CD8-positive, alpha-beta memory T cell (primary cell): ENCODE results near the gene AAGAB. TPM values are rescaled to one million over a fixed set of nuclear protein-coding genes. Genes with fewer than 3 reads are reported as not detected.

ENCODE experiments used
- CTCF ChIA-PET: fragments of 350-600 bp; sonication (Branson Sonifier 250); formaldehyde crosslinking; loops from one replicate; lab custom pipeline; 2021; ENCODE audit warnings: antibody characterized with exemption; lab: Charles Lee
- POLR2A ChIA-PET: fragments of 350-600 bp; sonication (Branson Sonifier 250); formaldehyde crosslinking; loops from one replicate; lab custom pipeline; 2021; ENCODE audit warnings: antibody characterized with exemption; lab: Charles Lee
- DNase-seq, 5 donors: peaks; one replicate each; pipeline versions ENCODE4 v3.0.0 to v3.0.0-alpha.2; 2020 to 2022; ENCODE audit warnings: mixed read lengths in 1 of 5
- H3K27ac ChIP-seq: one replicate; pipeline ENCODE4 v1.7.0; 2013; ENCODE audit warnings: low read depth, mild to moderate bottlenecking, low read length, moderate library complexity
- H3K27me3 ChIP-seq: 2 replicates; pipeline ENCODE4 v1.7.0; 2013; ENCODE audit warnings: low read length, mild to moderate bottlenecking; ENCODE audit not compliant: insufficient read depth, poor library complexity, severe bottlenecking
- H3K36me3 ChIP-seq: 2 replicates; pipeline ENCODE4 v1.7.0; 2013; ENCODE audit warnings: mild to moderate bottlenecking, low read length, moderate library complexity; ENCODE audit not compliant: insufficient read depth
- H3K4me1 ChIP-seq: 2 replicates; pipeline ENCODE4 v1.7.0; 2013; ENCODE audit warnings: mild to moderate bottlenecking, low read length, moderate library complexity; ENCODE audit not compliant: insufficient read depth
- H3K4me3 ChIP-seq: 2 replicates; pipeline ENCODE4 v1.7.0; 2013; ENCODE audit warnings: mild to moderate bottlenecking, low read length
- H3K9me3 ChIP-seq: 2 replicates; pipeline ENCODE4 v1.7.0; 2013; ENCODE audit warnings: mild to moderate bottlenecking, low read length
- H3K27ac Mint-ChIP-seq, 8 donors: one replicate each; pipeline ENCODE4 v1.8.0; 2020 to 2021; ENCODE audit warnings: mixed read lengths in 8 of 8, mild to moderate bottlenecking in 6 of 8, inconsistent platforms in 3 of 8, moderate library complexity in 3 of 8
- H3K27me3 Mint-ChIP-seq, 2 donors: one replicate each; pipeline ENCODE4 v1.8.0; 2020 to 2021; ENCODE audit warnings: mixed read lengths in 2 of 2, mild to moderate bottlenecking in 1 of 2, moderate library complexity in 1 of 2
- H3K36me3 Mint-ChIP-seq, 3 donors: one replicate each; pipeline ENCODE4 v1.8.0; 2020 to 2021; ENCODE audit warnings: mixed read lengths in 3 of 3, inconsistent platforms in 1 of 3, mild to moderate bottlenecking in 1 of 3
- H3K4me1 Mint-ChIP-seq, 3 donors: one replicate each; pipeline ENCODE4 v1.8.0; 2020 to 2021; ENCODE audit warnings: mixed read lengths in 3 of 3, inconsistent platforms in 1 of 3, mild to moderate bottlenecking in 1 of 3
- H3K4me3 Mint-ChIP-seq, 7 donors: one replicate each; pipeline ENCODE4 v1.8.0; 2020 to 2021; ENCODE audit warnings: mixed read lengths in 7 of 7, mild to moderate bottlenecking in 6 of 7, moderate library complexity in 4 of 7, inconsistent platforms in 2 of 7
- H3K9me3 Mint-ChIP-seq, 5 donors: one replicate each; pipeline ENCODE4 v1.8.0; 2020 to 2022; ENCODE audit warnings: mixed read lengths in 5 of 5, mild to moderate bottlenecking in 3 of 5, moderate library complexity in 2 of 5, inconsistent platforms in 1 of 5
- polyA plus RNA-seq: library from polyadenylated mRNA; unstranded; fragments of 300-500 nt; fragmentation: Illumina TruSeq; gene quantifications from one replicate; pipeline ENCODE4 v1.2.3, GENCODE V29; 2021
- total RNA-seq, 2 experiments: library from RNA; stranded (reverse); gene quantifications; one replicate each; pipeline ENCODE4 v1.2.3, GENCODE V29; 2021

Gene AAGAB
- total and polyA plus RNA-seq, 3 experiments from 2014 or later = 53.9 to 76.1 (median 66.6) TPM

DNA sequence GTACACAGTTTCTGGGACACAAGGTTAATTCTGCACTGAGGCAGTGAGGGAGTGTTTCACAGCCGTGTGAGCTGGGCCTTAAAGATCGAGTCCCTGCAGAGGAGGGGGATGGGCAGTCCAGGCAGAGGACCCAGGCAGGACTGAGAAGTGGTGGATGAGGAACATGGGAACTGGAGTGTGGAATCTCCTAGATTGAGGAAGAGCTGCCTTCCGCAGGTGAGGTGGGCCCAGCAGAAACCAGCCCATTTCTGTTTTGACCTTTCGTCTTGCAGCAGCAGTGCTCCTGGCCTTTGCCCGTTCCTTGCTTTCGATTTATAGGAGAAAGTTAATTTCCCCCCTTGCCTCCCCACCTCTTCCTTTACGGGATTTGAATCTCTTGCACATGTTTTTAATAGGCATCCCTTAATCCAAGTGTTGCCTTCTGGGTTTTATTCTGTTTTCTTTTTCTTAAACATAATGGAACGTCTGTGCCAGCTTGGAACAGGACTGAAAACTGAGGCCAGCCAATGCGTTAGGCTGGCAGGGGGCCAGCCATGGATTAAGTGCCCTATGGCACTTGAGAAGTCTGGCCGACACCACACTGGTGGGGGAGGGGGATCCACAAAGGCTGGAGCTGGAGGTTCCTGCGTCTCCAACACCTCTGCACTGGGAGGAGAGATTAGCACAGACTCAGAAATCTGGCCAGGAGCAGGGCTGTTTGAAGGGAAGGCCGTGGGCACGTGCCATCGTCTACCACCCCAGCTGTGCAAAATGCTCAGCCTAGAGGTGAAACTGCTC, 78.1 kb downstream of the AAGAB start:
- POLR2A ChIA-PET = no interaction called here
- H3K27me3 Mint-ChIP-seq = peaks cover 0 to 1% of the 10 kb centered on the region in 2 donors
- no peaks in the 10 kb centered on the region for H3K27me3 ChIP-seq
- H3K27ac Mint-ChIP-seq = peak overlapping the region; percentile 40 to 92 (median 88)
- H3K4me1 ChIP-seq = peaks cover 6% of the 10 kb centered on the region
- no peaks in the 10 kb centered on the region for H3K9me3 Mint-ChIP-seq
- no peak overlapping the region for H3K4me3 ChIP-seq
- H3K36me3 Mint-ChIP-seq = peaks cover 0 to 95% (median 14%) of the 10 kb centered on the region in 3 donors
- H3K9me3 ChIP-seq = no peaks in the 10 kb centered on the region
- H3K27ac ChIP-seq = no peak overlapping the region
- peaks cover 39 to 51% (median 45%) of the 10 kb centered on the region in 3 donors for H3K4me1 Mint-ChIP-seq
- H3K4me3 Mint-ChIP-seq = no peak overlapping the region
- peaks cover 17% of the 10 kb centered on the region for H3K36me3 ChIP-seq
- no peak for DNase-seq
- CTCF ChIA-PET = no interaction called here

DNA sequence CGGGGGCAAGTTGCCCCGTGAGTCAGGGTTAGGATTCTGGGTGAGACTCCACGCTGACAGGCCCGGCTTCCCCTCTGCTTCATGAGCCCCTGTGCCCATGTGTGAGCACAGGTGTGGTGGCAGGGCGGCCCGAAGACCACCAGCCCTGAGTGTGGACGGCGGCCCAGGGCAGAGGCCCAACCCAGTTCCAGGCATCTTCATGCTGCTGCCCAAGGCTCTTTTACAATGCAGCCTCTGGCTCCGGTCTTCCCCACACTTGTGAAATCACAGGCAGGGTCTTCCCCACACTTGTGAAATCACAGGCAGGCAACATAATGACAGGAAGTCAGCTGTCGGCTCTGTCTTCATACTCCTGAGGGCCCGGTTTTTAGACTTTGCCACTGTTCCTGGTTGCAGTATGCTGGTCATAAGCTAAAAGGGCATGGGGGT, 78.8 kb downstream of the AAGAB start:
- H3K36me3 Mint-ChIP-seq = peaks cover 0 to 97% (median 19%) of the 10 kb centered on the region in 3 donors
- no peak overlapping the region for H3K4me3 ChIP-seq
- no peak for DNase-seq
- POLR2A ChIA-PET = no interaction called here
- H3K27me3 Mint-ChIP-seq = peaks cover 0 to 1% of the 10 kb centered on the region in 2 donors
- H3K4me3 Mint-ChIP-seq = peak overlapping the region in 2 of 7 donors; percentile 47 to 48
- peak overlapping the region; percentile 40 to 92 (median 88) for H3K27ac Mint-ChIP-seq
- no peak overlapping the region for H3K27ac ChIP-seq
- CTCF ChIA-PET = no interaction called here
- H3K4me1 Mint-ChIP-seq = peaks cover 45 to 56% (median 47%) of the 10 kb centered on the region in 3 donors
- no peaks in the 10 kb centered on the region for H3K27me3 ChIP-seq
- H3K9me3 ChIP-seq = no peaks in the 10 kb centered on the region
- H3K9me3 Mint-ChIP-seq = no peaks in the 10 kb centered on the region
- H3K4me1 ChIP-seq = peaks cover 6% of the 10 kb centered on the region
- peaks cover 20% of the 10 kb centered on the region for H3K36me3 ChIP-seq

DNA sequence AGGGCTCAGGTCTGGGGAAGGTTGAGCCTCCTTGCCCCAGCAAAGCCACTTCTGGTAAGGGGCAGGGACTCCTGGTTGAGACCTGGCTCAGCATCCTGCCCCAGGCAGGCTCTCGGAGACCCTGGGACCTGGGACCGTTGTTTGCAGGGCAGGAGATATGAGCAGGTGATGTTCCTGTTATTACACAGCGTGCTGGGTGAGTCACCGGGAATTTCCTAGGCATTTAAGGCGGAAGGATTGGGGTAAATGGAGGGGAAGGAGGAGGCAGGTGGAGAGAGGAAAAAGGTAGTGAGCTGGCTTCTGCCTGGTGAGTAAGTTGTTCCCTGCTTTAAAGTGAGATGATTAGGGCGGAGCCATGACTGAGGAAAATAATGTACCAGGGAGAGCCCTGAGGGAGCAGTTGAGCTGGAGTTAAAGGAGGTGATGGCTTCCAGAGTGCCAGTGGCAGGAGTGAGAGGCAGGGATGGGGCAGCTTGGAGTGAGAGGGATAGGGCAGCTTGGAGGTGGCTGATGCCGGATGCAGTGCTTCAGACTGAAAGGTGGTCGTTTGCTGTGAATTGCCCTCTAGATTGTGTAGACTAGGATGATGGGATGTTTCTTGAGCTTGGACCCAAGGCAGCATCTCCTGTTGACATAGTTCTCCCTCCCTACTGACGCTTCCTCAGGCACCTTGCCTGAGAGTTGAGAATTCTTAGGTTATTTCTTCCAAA, 79.4 kb downstream of the AAGAB start:
- no peak for DNase-seq
- peak overlapping the region in 3 of 7 donors; percentile 13 to 38 (median 32) for H3K4me3 Mint-ChIP-seq
- H3K9me3 Mint-ChIP-seq = no peaks in the 10 kb centered on the region
- ChIA-PET POLR2A (no interaction called here), CTCF (no interaction called here)
- Histone ChIP-seq H3K27me3 (no peaks in the 10 kb centered on the region), H3K36me3 (peaks cover 27% of the 10 kb centered on the region), H3K4me1 (peaks cover 6% of the 10 kb centered on the region), H3K4me3 (no peak overlapping the region), H3K27ac (no peak overlapping the region), H3K9me3 (no peaks in the 10 kb centered on the region)
- H3K27me3 Mint-ChIP-seq = peaks cover 0 to 1% of the 10 kb centered on the region in 2 donors
- H3K4me1 Mint-ChIP-seq = peaks cover 47 to 60% (median 48%) of the 10 kb centered on the region in 3 donors
- H3K36me3 Mint-ChIP-seq = peaks cover 0 to 97% (median 21%) of the 10 kb centered on the region in 3 donors
- peak overlapping the region; percentile 20 to 95 (median 88) for H3K27ac Mint-ChIP-seq

GRCh38 chr15:67174446-67174845, 80.0 kb downstream of the AAGAB start:
- no peak overlapping the region for H3K27ac ChIP-seq
- H3K36me3 ChIP-seq = peaks cover 31% of the 10 kb centered on the region
- peaks cover 49 to 64% (median 51%) of the 10 kb centered on the region in 3 donors for H3K4me1 Mint-ChIP-seq
- no peak overlapping the region for H3K4me3 ChIP-seq
- no peaks in the 10 kb centered on the region for H3K9me3 Mint-ChIP-seq
- peak overlapping the region in 1 of 7 donors; percentile 32 for H3K4me3 Mint-ChIP-seq
- DNase-seq = no peak
- ChIA-PET POLR2A (no interaction called here), CTCF (no interaction called here)
- H3K27me3 ChIP-seq = no peaks in the 10 kb centered on the region
- H3K4me1 ChIP-seq = peaks cover 6% of the 10 kb centered on the region
- peak overlapping the region in 6 of 8 donors; percentile 40 to 95 (median 82) for H3K27ac Mint-ChIP-seq
- H3K36me3 Mint-ChIP-seq = peaks cover 0 to 97% (median 21%) of the 10 kb centered on the region in 3 donors
- no peaks in the 10 kb centered on the region for H3K27me3 Mint-ChIP-seq
- no peaks in the 10 kb centered on the region for H3K9me3 ChIP-seq

- ChIA-PET POLR2A (no interaction called here), CTCF (no interaction called here)
- Histone ChIP-seq H3K4me3 (no peak overlapping the region), H3K4me1 (peaks cover 6% of the 10 kb centered on the region), H3K27ac (no peak overlapping the region), H3K36me3 (peaks cover 28% of the 10 kb centered on the region), H3K27me3 (no peaks in the 10 kb centered on the region), H3K9me3 (no peaks in the 10 kb centered on the region)
- peaks cover 47 to 65% (median 53%) of the 10 kb centered on the region in 3 donors for H3K4me1 Mint-ChIP-seq
- no peak overlapping the region for H3K4me3 Mint-ChIP-seq
- no peaks in the 10 kb centered on the region for H3K27me3 Mint-ChIP-seq
- peaks cover 0 to 95% (median 19%) of the 10 kb centered on the region in 3 donors for H3K36me3 Mint-ChIP-seq
- peak overlapping the region; percentile 31 to 95 (median 74) for H3K27ac Mint-ChIP-seq
- H3K9me3 Mint-ChIP-seq = no peaks in the 10 kb centered on the region
- no peak for DNase-seq
Observed at GRCh38 chr15:67173786-67174185, 80.7 kb downstream of the AAGAB start.

DNA sequence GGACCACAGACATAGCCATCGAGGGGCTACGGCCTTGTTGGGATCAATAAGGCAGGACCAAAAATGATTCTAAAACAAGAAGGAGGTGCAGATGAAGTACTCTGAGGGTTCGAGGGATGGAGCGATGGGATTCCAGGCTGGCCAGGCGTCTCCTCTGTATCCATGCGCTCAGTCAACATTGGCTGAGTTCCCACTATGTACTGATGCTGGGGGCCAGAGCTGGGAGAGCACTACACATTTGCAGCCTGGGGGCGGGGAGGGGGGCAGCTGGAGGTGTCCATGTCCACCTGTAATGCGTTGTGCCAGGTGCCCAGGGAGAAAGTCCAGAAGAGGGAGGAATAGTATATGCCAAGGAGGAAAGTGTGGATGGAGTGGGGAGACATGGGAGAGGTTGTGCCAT, 81.5 kb downstream of the AAGAB start:
- ChIA-PET CTCF (no interaction called here), POLR2A (no interaction called here)
- H3K27me3 ChIP-seq = no peaks in the 10 kb centered on the region
- Mint-ChIP-seq H3K4me1 (peaks cover 47 to 72% (median 57%) of the 10 kb centered on the region in 3 donors), H3K9me3 (no peaks in the 10 kb centered on the region), H3K4me3 (no peak overlapping the region), H3K27me3 (no peaks in the 10 kb centered on the region), H3K36me3 (peaks cover 7 to 95% (median 19%) of the 10 kb centered on the region in 3 donors), H3K27ac (peak overlapping the region in 7 of 8 donors; percentile 66 to 95 (median 76))
- no peak for DNase-seq
- H3K4me3 ChIP-seq = no peak overlapping the region
- H3K4me1 ChIP-seq = peaks cover 6% of the 10 kb centered on the region
- no peaks in the 10 kb centered on the region for H3K9me3 ChIP-seq
- H3K36me3 ChIP-seq = peaks cover 31% of the 10 kb centered on the region
- no peak overlapping the region for H3K27ac ChIP-seq

DNA sequence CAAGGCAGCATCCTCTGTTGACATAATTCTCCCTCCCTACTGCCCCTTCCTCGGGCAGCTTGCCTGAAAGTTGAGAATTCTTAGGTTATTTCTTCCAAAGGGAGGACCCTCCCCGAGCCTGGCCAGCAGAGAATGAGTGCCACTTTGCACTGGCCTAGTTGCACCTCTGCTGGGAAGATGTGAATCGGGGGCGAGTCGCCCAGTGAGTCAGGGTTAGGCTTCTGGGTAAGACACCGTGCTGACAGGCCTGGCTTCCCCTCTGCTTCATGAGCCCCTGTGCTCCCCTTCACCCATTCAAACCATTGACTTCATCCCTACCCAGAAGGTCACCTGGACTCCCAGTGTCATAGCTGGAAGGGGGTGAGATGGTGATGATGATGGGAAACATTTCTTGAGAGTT, 82.3 kb downstream of the AAGAB start:
- ChIA-PET CTCF (no interaction called here), POLR2A (no interaction called here)
- H3K27ac ChIP-seq = no peak overlapping the region
- Mint-ChIP-seq H3K4me3 (no peak overlapping the region), H3K9me3 (no peaks in the 10 kb centered on the region), H3K27me3 (no peaks in the 10 kb centered on the region), H3K27ac (peak overlapping the region in 6 of 8 donors; percentile 47 to 83 (median 62)), H3K4me1 (peaks cover 48 to 73% (median 57%) of the 10 kb centered on the region in 3 donors), H3K36me3 (peaks cover 8 to 98% (median 24%) of the 10 kb centered on the region in 3 donors)
- peaks cover 6% of the 10 kb centered on the region for H3K4me1 ChIP-seq
- H3K27me3 ChIP-seq = no peaks in the 10 kb centered on the region
- H3K9me3 ChIP-seq = no peaks in the 10 kb centered on the region
- H3K4me3 ChIP-seq = no peak overlapping the region
- DNase-seq = no peak
- peaks cover 39% of the 10 kb centered on the region for H3K36me3 ChIP-seq

DNA sequence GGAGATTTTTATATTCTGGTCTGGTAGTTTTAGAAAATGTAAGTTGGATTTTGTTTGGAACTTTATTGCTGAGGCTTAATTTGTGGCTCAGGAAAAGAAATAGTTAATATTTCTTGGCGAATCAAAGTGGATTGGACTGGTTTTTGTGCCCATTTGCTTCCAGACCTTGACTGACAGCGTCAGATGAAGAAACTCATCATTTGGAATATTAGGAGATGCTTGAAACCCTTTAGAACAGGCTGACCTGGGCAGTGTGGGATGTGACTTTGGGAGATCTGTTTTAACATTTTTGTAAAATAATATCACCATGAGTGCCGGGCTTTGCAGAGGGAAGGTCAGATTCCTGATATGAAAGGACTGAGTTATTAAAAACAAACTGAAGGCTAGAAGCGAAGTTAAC, 83.0 kb downstream of the AAGAB start:
- no peak for DNase-seq
- Histone ChIP-seq H3K27me3 (no peaks in the 10 kb centered on the region), H3K36me3 (peaks cover 44% of the 10 kb centered on the region), H3K4me3 (no peak overlapping the region), H3K27ac (no peak overlapping the region), H3K9me3 (no peaks in the 10 kb centered on the region), H3K4me1 (peaks cover 6% of the 10 kb centered on the region)
- peaks cover 51 to 69% (median 57%) of the 10 kb centered on the region in 3 donors for H3K4me1 Mint-ChIP-seq
- H3K9me3 Mint-ChIP-seq = no peaks in the 10 kb centered on the region
- no peaks in the 10 kb centered on the region for H3K27me3 Mint-ChIP-seq
- POLR2A ChIA-PET = no interaction called here
- peaks cover 13 to 98% (median 25%) of the 10 kb centered on the region in 3 donors for H3K36me3 Mint-ChIP-seq
- CTCF ChIA-PET = no interaction called here
- H3K27ac Mint-ChIP-seq = peak overlapping the region in 4 of 8 donors; percentile 2 to 71 (median 60)
- no peak overlapping the region for H3K4me3 Mint-ChIP-seq
